HG02884 (cell line): ENCODE measurements around the gene MSANTD2.
A peak's percentile ranks its signal among the peaks of the same experiment; 100 is the strongest.

ENCODE experiments used
- ATAC-seq: cut with Tn5 transposase; IDR thresholded peaks from one replicate; pipeline ENCODE4 v1.9.1; 2021; ENCODE audit warnings: mild to moderate bottlenecking, moderate library complexity; ENCODE audit not compliant: unreplicated experiment

MSANTD2 gene

GRCh38 chr11:124756033-124756752 is 44.0 kb downstream of the MSANTD2 start:
- no peak for ATAC-seq

DNA sequence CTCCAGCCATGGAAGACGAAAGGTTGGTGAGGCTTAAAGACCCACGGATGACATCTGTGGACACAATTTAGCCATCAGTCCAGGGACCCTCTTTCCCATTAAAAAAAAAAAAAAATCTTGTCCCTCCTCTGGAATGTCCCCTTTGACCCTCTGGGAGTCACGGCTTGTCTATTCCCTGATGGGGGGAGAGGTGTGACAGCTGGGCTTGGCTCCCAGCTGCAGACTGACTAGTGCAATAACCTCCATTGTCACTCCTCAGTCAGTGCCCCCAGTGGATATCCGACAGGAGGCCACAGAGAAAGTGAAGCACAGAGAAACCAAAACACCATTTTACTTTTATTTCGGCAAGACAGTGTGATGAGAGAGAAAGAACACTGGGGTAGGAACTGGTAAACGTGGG is 45.5 kb downstream of the MSANTD2 start:
- ATAC-seq = no peak

DNA sequence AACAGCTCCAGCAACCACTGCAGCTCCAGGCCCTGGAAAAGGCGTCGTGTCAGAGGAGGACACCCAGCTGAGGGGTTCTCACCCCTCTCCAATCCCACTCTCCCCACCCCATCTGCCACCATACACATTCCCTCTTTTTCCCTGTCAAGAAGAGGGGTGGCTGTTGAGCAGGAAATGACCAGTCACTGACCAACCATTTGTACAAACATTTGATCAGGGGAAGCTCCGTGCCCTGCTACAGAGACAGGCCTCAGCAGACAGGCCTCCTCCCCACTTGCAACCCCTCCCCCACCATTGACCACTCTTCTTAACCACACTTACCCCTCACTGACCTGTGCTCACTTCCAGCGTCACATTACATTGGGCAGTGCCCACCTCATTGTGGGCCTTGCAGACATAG is 45.9 kb downstream of the MSANTD2 start:
- no peak for ATAC-seq

- ATAC-seq = no peak
Measured at GRCh38 chr11:124753624-124754023, 46.6 kb downstream of the MSANTD2 start.

DNA sequence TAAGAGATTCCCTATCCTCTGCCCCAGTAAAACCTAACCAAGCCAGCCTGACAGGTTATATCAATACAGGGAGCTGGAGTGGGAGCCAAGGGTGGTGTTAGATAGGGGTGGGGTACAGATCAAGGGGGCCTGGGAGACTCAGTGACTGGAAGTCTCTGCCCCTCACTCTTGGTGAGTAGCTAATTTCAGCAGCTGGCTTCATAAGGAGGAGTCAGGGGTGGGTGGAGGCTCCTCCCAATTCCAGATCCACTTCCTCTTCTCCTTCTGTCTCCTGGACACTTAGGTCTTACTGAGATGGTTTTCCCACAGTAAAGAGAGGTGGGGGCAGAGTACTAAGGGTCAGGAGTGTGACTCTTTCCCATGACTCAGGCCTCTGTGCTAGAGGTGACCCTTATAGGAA is 47.0 kb downstream of the MSANTD2 start:
- no peak for ATAC-seq

DNA sequence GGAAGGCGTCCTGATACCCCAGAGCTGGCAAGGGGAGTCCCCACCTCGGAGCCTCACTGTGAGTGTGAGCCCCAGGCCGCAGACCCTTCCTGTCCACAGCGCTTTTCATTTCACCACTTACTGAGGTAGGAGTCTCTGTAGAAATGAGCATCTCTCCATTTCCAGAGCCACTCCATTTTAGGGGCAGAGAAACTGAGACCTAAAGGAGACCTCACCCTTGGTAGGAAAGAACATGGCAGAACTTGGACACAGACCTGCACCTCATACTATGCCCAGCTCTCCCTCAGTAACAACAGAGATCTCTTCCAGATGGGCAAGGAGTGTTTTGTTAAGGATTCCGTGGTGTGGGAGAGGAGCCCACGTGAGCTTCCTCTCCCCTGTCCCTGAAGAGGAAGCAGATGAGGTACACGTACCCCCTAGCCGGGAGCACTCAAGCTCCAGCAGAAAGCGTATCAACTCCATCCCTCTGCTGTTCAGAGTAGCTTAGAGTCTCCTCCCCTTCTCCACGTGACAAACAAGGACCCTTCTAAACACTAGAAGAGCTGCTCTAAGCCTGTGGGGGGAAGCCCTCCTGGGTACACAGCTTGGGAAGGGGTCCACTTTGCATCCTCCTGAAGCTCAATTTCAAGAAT is 47.6 kb downstream of the MSANTD2 start:
- no peak for ATAC-seq

GRCh38 chr11:124751741-124752470 is 48.3 kb downstream of the MSANTD2 start, which contains the start of gene VSIG2:
Gene VSIG2, minus strand, starts transcription at chr11:124752255. Its CDS starts 118 bp downstream, at chr11:124752137.
- ATAC-seq = no peak

DNA sequence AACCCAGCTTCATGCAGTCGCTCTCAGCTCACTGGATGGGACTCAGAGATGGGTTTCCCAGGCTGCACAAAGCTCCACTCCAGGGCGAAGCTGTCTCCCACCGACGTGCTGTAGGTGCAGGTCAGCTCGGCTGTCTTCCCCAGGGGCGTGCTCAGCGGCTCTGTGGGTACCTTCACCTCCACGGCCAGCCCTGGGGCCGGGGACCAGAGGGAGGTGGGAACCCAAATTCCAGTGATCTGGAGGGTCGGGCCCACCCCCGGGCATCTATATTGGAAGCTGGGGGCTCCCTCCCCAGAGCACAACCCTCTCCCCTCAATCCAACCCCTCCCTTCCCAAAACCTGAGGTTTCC is 48.8 kb downstream of the MSANTD2 start:
- ATAC-seq = no peak

GRCh38 chr11:124749912-124750311 is 50.3 kb downstream of the MSANTD2 start:
- ATAC-seq = no peak

DNA sequence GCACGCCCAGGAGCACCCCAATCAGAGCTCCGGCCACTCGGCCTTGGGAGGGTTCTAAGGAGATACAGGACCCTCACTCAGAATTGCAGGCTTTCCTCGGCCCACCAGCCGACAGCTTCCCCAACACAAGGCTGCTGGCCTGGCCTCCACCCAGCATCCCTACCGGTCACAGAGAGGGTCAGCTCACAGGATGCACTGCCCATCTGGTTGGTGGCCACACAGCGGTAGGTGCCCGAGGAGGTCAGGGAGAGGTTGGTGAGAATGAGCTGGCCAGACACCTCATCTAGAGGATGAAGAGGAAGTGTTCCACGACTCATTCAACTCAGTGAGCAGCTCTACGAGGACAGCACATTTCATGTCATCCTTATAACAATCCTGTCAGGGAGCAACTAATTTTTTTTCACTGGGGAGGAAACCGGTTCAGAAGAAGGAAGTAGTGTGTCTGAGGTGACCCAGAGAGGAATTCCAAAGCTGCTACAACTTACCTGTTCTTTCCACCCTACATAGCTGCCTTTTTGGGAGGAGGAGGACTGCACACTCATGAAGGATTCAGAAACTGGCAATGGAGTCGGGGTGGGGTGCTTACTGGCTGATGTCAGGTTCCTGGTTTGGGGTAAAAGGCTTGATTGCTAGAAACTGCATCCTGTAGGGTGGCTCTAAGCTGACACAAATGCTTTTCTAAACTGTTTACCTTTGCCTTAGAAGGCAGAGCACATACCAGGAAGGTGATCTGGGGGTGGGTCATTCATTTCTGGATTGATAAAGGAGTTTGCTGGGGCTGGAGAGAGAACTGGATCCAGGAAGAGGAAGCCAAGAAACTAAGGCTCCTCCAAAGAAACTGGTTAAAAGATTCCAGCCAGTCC is 51.5 kb downstream of the MSANTD2 start:
- ATAC-seq = no peak

GRCh38 chr11:124748100-124748418 is 52.1 kb downstream of the MSANTD2 start:
- ATAC-seq = no peak

GRCh38 chr11:124747406-124748099 is 52.7 kb downstream of the MSANTD2 start:
- ATAC-seq = no peak

GRCh38 chr11:124746621-124747243 is 53.5 kb downstream of the MSANTD2 start:
- peak; percentile 91 for ATAC-seq

GRCh38 chr11:124745835-124746620 is 54.2 kb downstream of the MSANTD2 start:
- ATAC-seq = peak; percentile 8

DNA sequence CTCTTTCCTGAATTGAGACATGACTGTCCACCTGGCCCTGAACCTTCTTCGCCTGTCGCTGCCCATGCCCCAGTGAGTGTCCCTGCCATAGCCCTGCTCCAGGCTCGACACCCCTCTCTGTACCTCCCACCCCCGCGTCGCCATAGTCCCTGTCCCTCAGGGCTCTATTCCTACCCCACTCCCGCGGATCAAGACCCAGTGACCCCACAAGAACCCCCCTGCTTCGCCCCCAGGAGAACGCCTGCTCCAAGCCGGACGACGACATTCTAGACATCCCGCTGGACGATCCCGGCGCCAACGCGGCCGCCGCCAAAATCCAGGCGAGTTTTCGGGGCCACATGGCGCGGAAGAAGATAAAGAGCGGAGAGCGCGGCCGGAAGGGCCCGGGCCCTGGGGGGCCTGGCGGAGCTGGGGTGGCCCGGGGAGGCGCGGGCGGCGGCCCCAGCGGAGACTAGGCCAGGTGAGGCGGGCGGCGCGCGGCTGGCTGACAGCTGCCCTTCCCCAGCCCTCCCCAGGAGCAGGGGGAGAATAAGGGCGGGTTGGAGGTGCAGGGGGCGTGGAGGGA is 54.9 kb downstream of the MSANTD2 start:
- ATAC-seq = no peak

- ATAC-seq = no peak
Measured at GRCh38 chr11:124743050-124743449, 57.2 kb downstream of the MSANTD2 start.

GRCh38 chr11:124742555-124742954 is 57.7 kb downstream of the MSANTD2 start:
- ATAC-seq = no peak

- peak; percentile 41 for ATAC-seq
Measured at GRCh38 chr11:124740277-124740882, 59.8 kb downstream of the MSANTD2 start.
